ENCODE measurements around the gene PCDH1.

GRCh38 chr5:141863569-141864178 is 14.5 kb downstream of the PCDH1 start:
- no peak for TF ChIP-seq CTCF (IDR thresholded peaks at IDR 0.05)
- no peak for TF ChIP-seq POLR2A (IDR thresholded peaks at IDR 0.05)

All from heart left ventricle (tissue), 13 donors.